Endothelial cell of umbilical vein (primary cell): ENCODE data around the gene KCNB1.

Source experiments
- EZH2 ChIP-seq: IDR thresholded peaks from 2 replicates; pipeline ENCODE4 v1.6.1; 2012; ENCODE audit warnings: borderline replicate concordance, low read depth, mild to moderate bottlenecking, moderate library complexity, low read length, inconsistent platforms; ENCODE audit not compliant: severe bottlenecking
- FOS ChIP-seq: IDR thresholded peaks from 2 replicates; pipeline ENCODE4 v1.6.1; 2011; ENCODE audit warnings: mild to moderate bottlenecking, low read length, moderate library complexity, borderline replicate concordance; ENCODE audit not compliant: insufficient read depth
- JUN ChIP-seq: IDR thresholded peaks from 2 replicates; pipeline ENCODE4 v1.6.1; 2011; ENCODE audit warnings: borderline replicate concordance, low read depth; ENCODE audit not compliant: insufficient read length, insufficient read depth
- MYC ChIP-seq: IDR thresholded peaks from one replicate; pipeline ENCODE4 v1.6.1; 2011; ENCODE audit warnings: mild to moderate bottlenecking, low read depth, low read length
- POLR2A ChIP-seq: IDR thresholded peaks from 2 replicates; pipeline ENCODE4 v1.6.1; 2012; ENCODE audit warnings: low read depth, mild to moderate bottlenecking, control low read depth, low read length
- POLR2AphosphoS5 ChIP-seq: IDR thresholded peaks from 2 replicates; pipeline ENCODE4 v1.6.1; 2012; ENCODE audit warnings: low read depth, mild to moderate bottlenecking, control low read depth, low read length, moderate library complexity; ENCODE audit not compliant: insufficient read depth
- TF ChIP-seq, protein P1 (sequence below), 2 donors: IDR thresholded peaks; 1 replicate in 1 of 2; 2 replicates in 1 of 2; pipeline ENCODE4 v1.5.1; 2011; ENCODE audit warnings: low read length in 2 of 2, mild to moderate bottlenecking in 2 of 2, moderate library complexity in 2 of 2, control low read depth in 1 of 2, inconsistent platforms in 1 of 2, low read depth in 1 of 2; ENCODE audit not compliant: insufficient read depth in 1 of 2; ENCODE audit errors: extremely low read depth in 1 of 2
- TF ChIP-seq, protein P2 (sequence below): IDR thresholded peaks from 2 replicates; pipeline ENCODE4 v1.6.1; 2011; ENCODE audit not compliant: insufficient read depth, insufficient read length

DNA sequence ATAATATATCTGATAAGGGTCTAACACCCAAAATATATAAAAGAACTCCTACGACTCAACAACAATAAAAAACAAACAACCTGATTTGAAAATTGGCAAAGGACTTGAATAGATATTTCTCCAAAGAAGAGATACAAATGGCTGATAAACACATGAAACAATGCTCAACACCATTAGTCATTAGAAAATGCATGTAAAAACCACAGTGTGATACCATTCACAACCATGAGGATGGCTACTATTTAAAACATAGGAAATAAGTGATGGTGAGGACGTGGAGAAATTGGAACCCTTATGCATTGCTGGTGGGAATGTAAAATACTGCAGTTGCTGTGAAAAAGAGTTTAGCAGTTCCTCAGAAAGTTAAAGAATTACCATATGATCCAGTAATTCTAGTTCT lies 44.1 kb upstream of the KCNB1 start:
- TF ChIP-seq POLR2A, result no peak
- TF ChIP-seq, protein P1, sequence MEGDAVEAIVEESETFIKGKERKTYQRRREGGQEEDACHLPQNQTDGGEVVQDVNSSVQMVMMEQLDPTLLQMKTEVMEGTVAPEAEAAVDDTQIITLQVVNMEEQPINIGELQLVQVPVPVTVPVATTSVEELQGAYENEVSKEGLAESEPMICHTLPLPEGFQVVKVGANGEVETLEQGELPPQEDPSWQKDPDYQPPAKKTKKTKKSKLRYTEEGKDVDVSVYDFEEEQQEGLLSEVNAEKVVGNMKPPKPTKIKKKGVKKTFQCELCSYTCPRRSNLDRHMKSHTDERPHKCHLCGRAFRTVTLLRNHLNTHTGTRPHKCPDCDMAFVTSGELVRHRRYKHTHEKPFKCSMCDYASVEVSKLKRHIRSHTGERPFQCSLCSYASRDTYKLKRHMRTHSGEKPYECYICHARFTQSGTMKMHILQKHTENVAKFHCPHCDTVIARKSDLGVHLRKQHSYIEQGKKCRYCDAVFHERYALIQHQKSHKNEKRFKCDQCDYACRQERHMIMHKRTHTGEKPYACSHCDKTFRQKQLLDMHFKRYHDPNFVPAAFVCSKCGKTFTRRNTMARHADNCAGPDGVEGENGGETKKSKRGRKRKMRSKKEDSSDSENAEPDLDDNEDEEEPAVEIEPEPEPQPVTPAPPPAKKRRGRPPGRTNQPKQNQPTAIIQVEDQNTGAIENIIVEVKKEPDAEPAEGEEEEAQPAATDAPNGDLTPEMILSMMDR (IDR thresholded peaks at IDR 0.05; ENCODE audit: extremely low read depth in 1 of 2, insufficient read depth in 1 of 2, low read depth in 1 of 2, low read length in 2 of 2), result no peak
- TF ChIP-seq JUN, result no peak
- TF ChIP-seq EZH2, result no peak
- TF ChIP-seq POLR2AphosphoS5, result no peak
- TF ChIP-seq, protein P2, sequence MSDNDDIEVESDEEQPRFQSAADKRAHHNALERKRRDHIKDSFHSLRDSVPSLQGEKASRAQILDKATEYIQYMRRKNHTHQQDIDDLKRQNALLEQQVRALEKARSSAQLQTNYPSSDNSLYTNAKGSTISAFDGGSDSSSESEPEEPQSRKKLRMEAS, result no peak
- no peak for TF ChIP-seq MYC
- no peak for TF ChIP-seq FOS
